ENCODE measurements around the gene LIG1. TPM values are rescaled to one million over a fixed set of nuclear protein-coding genes. Genes with fewer than 3 reads are reported as not detected.

The LIG1 gene
- total RNA-seq, 1 experiment from 2014 or later: 41.3 TPM

DNA sequence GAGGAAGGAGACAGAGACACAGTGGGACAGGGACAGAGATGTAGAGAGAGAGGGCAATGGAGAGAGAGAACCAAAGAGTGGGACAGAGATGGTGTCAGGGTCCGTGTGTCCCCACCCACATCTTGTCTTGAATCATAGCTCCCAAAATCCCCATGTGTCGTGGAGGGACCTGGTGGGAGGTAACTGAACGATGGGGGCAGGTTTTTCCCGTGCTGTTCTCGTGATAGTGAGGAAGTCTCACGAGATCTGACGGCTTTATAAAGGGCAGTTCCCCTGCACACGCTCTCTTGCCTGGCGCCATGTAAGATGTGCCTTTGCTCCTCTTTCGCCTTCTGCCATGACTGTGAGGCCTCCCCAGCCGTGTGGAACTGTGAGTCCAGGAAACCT, 52.0 kb downstream of the LIG1 start:
- intact Hi-C loops (cut with micrococcal nuclease; ENCODE audit: unreplicated experiment): no loop called here
- ATAC-seq (no peak), DNase-seq (ENCODE audit: low read depth, low spot score) (no peak)
- Histone ChIP-seq H3K27me3 (ENCODE audit: control insufficient read depth, insufficient read depth, low read length) (no peaks in the 10 kb centered on the region), H3K4me3 (ENCODE audit: low read depth in 2 of 2, low read length in 2 of 2) (no peak overlapping the region), H3K9me3 (ENCODE audit: control insufficient read depth, insufficient read depth, low read depth, low read length) (no peaks in the 10 kb centered on the region), H3K4me1 (ENCODE audit: control insufficient read depth, insufficient read depth, low read length) (no peaks in the 10 kb centered on the region), H3K36me3 (ENCODE audit: control insufficient read depth, insufficient read depth, low read length) (no peaks in the 10 kb centered on the region; the same call in 1 of the 2 replicates), H3K27ac (ENCODE audit: low read length) (no peak overlapping the region)
- CTCF ChIA-PET: no interaction called here
- in situ Hi-C loops (cut with HindIII; ENCODE audit: low pct_unique_long_range_greater_than_20kb, low sequenced_read_pairs): no loop called here
- no TSS peak for BruUV-seq (replicated peaks)
- no peak for TF ChIP-seq TCF7L2 (IDR thresholded peaks at IDR 0.05; ENCODE audit: low read depth, low read length)
- TF ChIP-seq, protein P1, sequence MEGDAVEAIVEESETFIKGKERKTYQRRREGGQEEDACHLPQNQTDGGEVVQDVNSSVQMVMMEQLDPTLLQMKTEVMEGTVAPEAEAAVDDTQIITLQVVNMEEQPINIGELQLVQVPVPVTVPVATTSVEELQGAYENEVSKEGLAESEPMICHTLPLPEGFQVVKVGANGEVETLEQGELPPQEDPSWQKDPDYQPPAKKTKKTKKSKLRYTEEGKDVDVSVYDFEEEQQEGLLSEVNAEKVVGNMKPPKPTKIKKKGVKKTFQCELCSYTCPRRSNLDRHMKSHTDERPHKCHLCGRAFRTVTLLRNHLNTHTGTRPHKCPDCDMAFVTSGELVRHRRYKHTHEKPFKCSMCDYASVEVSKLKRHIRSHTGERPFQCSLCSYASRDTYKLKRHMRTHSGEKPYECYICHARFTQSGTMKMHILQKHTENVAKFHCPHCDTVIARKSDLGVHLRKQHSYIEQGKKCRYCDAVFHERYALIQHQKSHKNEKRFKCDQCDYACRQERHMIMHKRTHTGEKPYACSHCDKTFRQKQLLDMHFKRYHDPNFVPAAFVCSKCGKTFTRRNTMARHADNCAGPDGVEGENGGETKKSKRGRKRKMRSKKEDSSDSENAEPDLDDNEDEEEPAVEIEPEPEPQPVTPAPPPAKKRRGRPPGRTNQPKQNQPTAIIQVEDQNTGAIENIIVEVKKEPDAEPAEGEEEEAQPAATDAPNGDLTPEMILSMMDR (IDR thresholded peaks at IDR 0.05): no peak
- TF ChIP-seq POLR2AphosphoS5 (IDR thresholded peaks at IDR 0.05; ENCODE audit: low read depth, low read length): no peak
- TF ChIP-seq REST (IDR thresholded peaks at IDR 0.05; ENCODE audit: insufficient read depth in 1 of 2, low read depth in 2 of 2, low read length in 1 of 2): no peak
- POLR2A ChIA-PET: no interaction called here

GRCh38 chr19:48117515-48118130, 52.5 kb downstream of the LIG1 start:
- in situ Hi-C loops (cut with HindIII; ENCODE audit: low pct_unique_long_range_greater_than_20kb, low sequenced_read_pairs) (no loop called here), intact Hi-C loops (cut with micrococcal nuclease; ENCODE audit: unreplicated experiment) (no loop called here)
- H3K36me3 ChIP-seq (ENCODE audit: control insufficient read depth, insufficient read depth, low read length): no peaks in the 10 kb centered on the region; the same call in 1 of the 2 replicates
- no peak for TF ChIP-seq SIN3A (IDR thresholded peaks at IDR 0.05; ENCODE audit: borderline replicate concordance, insufficient read depth, low read depth, low read length)
- no peak for TF ChIP-seq TCF7L2 (IDR thresholded peaks at IDR 0.05; ENCODE audit: low read depth, low read length)
- TF ChIP-seq POLR2AphosphoS5 (IDR thresholded peaks at IDR 0.05; ENCODE audit: low read depth, low read length): no peak
- no peak for TF ChIP-seq REST (IDR thresholded peaks at IDR 0.05; ENCODE audit: insufficient read depth in 1 of 2, low read depth in 2 of 2, low read length in 1 of 2)
- TF ChIP-seq, protein P1 (IDR thresholded peaks at IDR 0.05): no peak
- CTCF ChIA-PET: no interaction called here
- H3K27me3 ChIP-seq (ENCODE audit: control insufficient read depth, insufficient read depth, low read length): no peaks in the 10 kb centered on the region
- no TSS peak for BruUV-seq (replicated peaks)
- H3K27ac ChIP-seq (ENCODE audit: low read length): no peak overlapping the region
- DNase-seq (ENCODE audit: low read depth, low spot score) (no peak), ATAC-seq (no peak)
- H3K4me1 ChIP-seq (ENCODE audit: control insufficient read depth, insufficient read depth, low read length): no peaks in the 10 kb centered on the region
- no peak overlapping the region for H3K4me3 ChIP-seq (ENCODE audit: low read depth in 2 of 2, low read length in 2 of 2)
- POLR2A ChIA-PET: no interaction called here
- H3K9me3 ChIP-seq (ENCODE audit: control insufficient read depth, insufficient read depth, low read depth, low read length): no peaks in the 10 kb centered on the region

All from Panc1 (cell line).